Parathyroid adenoma (tissue), 2 donors: Measurements from ENCODE around the gene SUGP1.

Source experiments
- H2AFZ ChIP-seq: fragments of 300-600 bp; sonication (generic); one replicate; pipeline ENCODE4 v1.7.0; 2017; ENCODE audit warnings: antibody characterized with exemption, mild to moderate bottlenecking
- H3K27ac ChIP-seq: fragments of 300-600 bp; sonication (generic); one replicate; pipeline ENCODE4 v1.7.0; 2017
- H3K27me3 ChIP-seq: fragments of 300-600 bp; sonication (generic); one replicate; pipeline ENCODE4 v1.7.0; 2017; ENCODE audit warnings: low read length; ENCODE audit not compliant: control insufficient read depth, insufficient read depth
- H3K36me3 ChIP-seq: fragments of 300-600 bp; sonication (generic); one replicate; pipeline ENCODE4 v1.7.0; 2017; ENCODE audit warnings: low read length; ENCODE audit not compliant: control insufficient read depth, insufficient read depth
- H3K4me1 ChIP-seq: fragments of 300-600 bp; sonication (generic); one replicate; pipeline ENCODE4 v1.7.0; 2017; ENCODE audit warnings: control low read depth
- H3K4me2 ChIP-seq: fragments of 300-600 bp; sonication (generic); one replicate; pipeline ENCODE4 v1.7.0; 2017; ENCODE audit warnings: low read length
- H3K4me3 ChIP-seq: fragments of 300-600 bp; sonication (generic); one replicate; pipeline ENCODE4 v1.7.0; 2017; ENCODE audit warnings: low read depth, low read length
- H3K79me2 ChIP-seq: fragments of 300-600 bp; sonication (generic); one replicate; pipeline ENCODE4 v1.7.0; 2017; ENCODE audit warnings: control low read depth
- H3K9ac ChIP-seq: fragments of 300-600 bp; sonication (generic); one replicate; pipeline ENCODE4 v1.7.0; 2017; ENCODE audit warnings: mild to moderate bottlenecking
- H3K9me3 ChIP-seq: fragments of 300-600 bp; sonication (generic); one replicate; pipeline ENCODE4 v1.7.0; 2017; ENCODE audit warnings: low read length; ENCODE audit not compliant: control insufficient read depth
- CTCF ChIP-seq: fragments of 300-600 bp; sonication (generic); IDR thresholded peaks from one replicate; pipeline ENCODE4 v1.7.0; 2017; ENCODE audit warnings: antibody characterized with exemption, mild to moderate bottlenecking
- donor health status: primary hyperparathyroidism.

Gene SUGP1

GRCh38 chr19:19319732-19320360 is 463 bp downstream of the SUGP1 start:
- Histone ChIP-seq H3K4me3 (peak overlapping the region; percentile 88), H3K27me3 (no peaks in the 10 kb centered on the region), H3K4me1 (peaks cover 3% of the 10 kb centered on the region), H3K9ac (peak overlapping the region; percentile 94), H2AFZ (peak overlapping the region; percentile 97), H3K79me2 (peaks cover 64% of the 10 kb centered on the region), H3K36me3 (no peaks in the 10 kb centered on the region), H3K4me2 (peak overlapping the region; percentile 75), H3K27ac (peak overlapping the region; percentile 96), H3K9me3 (no peaks in the 10 kb centered on the region)
- TF ChIP-seq CTCF: no peak

GRCh38 chr19:19316082-19316481 is 4.2 kb downstream of the SUGP1 start:
- Histone ChIP-seq H3K4me3 (no peak overlapping the region), H3K79me2 (peaks cover 35% of the 10 kb centered on the region), H3K27me3 (no peaks in the 10 kb centered on the region), H3K27ac (no peak overlapping the region), H3K4me1 (peaks cover 3% of the 10 kb centered on the region), H3K4me2 (no peak overlapping the region), H2AFZ (no peak overlapping the region), H3K9ac (no peak overlapping the region), H3K36me3 (no peaks in the 10 kb centered on the region), H3K9me3 (no peaks in the 10 kb centered on the region)
- no peak for TF ChIP-seq CTCF

- Histone ChIP-seq H3K4me2 (no peak overlapping the region), H3K79me2 (peaks cover 33% of the 10 kb centered on the region), H3K4me3 (no peak overlapping the region), H3K4me1 (peaks cover 3% of the 10 kb centered on the region), H3K27ac (no peak overlapping the region), H3K9me3 (no peaks in the 10 kb centered on the region), H3K9ac (no peak overlapping the region), H3K27me3 (no peaks in the 10 kb centered on the region), H2AFZ (no peak overlapping the region), H3K36me3 (no peaks in the 10 kb centered on the region)
- TF ChIP-seq CTCF: no peak
These were observed 4.9 kb downstream of the SUGP1 start for GRCh38 chr19:19315444-19315843.

- H3K27ac ChIP-seq: no peak overlapping the region
- H3K9ac ChIP-seq: no peak overlapping the region
- H3K27me3 ChIP-seq: no peaks in the 10 kb centered on the region
- H3K4me1 ChIP-seq: no peaks in the 10 kb centered on the region
- peaks cover 19% of the 10 kb centered on the region for H3K79me2 ChIP-seq
- H3K4me3 ChIP-seq: no peak overlapping the region
- no peak overlapping the region for H3K4me2 ChIP-seq
- no peaks in the 10 kb centered on the region for H3K36me3 ChIP-seq
- no peaks in the 10 kb centered on the region for H3K9me3 ChIP-seq
- no peak overlapping the region for H2AFZ ChIP-seq
- no peak for TF ChIP-seq CTCF
These were observed 11.9 kb downstream of the SUGP1 start for GRCh38 chr19:19308373-19308772.

GRCh38 chr19:19306191-19306590 is 14.1 kb downstream of the SUGP1 start:
- peaks cover 16% of the 10 kb centered on the region for H3K79me2 ChIP-seq
- H3K4me3 ChIP-seq: no peak overlapping the region
- TF ChIP-seq CTCF: no peak
- H3K27ac ChIP-seq: no peak overlapping the region
- no peak overlapping the region for H3K9ac ChIP-seq
- H2AFZ ChIP-seq: no peak overlapping the region
- no peaks in the 10 kb centered on the region for H3K4me1 ChIP-seq
- H3K9me3 ChIP-seq: no peaks in the 10 kb centered on the region
- H3K36me3 ChIP-seq: no peaks in the 10 kb centered on the region
- no peaks in the 10 kb centered on the region for H3K27me3 ChIP-seq
- no peak overlapping the region for H3K4me2 ChIP-seq
